ENCODE results near the gene SSNA1. TPM values are rescaled to one million over a fixed set of nuclear protein-coding genes. Genes with fewer than 3 reads are reported as not detected.

Gene SSNA1
- total RNA-seq, 2 donors from 2014 or later, result 67.1 to 72.0 TPM

DNA sequence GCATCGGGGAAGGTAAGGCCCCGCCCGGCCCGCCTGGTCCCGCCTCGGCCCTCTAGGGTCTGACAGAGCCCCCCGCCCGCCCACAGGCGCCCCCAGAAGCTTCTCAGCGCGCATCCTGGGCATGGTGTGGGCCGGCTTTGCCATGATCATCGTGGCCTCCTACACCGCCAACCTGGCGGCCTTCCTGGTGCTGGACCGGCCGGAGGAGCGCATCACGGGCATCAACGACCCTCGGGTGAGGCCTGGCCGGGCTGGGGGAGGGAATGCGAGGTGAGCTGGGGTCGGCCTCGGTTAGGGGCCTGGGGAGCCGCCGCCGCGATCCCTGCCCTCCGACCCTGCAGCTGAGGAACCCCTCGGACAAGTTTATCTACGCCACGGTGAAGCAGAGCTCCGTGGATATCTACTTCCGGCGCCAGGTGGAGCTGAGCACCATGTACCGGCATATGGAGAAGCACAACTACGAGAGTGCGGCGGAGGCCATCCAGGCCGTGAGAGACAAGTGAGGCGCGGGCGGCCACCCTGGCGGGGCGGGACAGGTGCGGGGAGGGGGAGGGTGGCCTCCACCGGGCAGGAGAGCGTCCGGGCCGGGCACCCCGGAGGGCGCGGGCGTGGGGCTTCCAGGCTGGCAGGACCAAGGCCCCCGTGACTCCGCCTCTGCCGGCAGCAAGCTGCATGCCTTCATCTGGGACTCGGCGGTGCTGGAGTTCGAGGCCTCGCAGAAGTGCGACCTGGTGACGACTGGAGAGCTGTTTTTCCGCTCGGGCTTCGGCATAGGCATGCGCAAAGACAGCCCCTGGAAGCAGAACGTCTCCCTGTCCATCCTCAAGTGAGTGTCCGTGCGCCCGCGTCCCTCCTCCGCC lies 25.7 kb upstream of the SSNA1 start:
- Histone ChIP-seq H3K36me3 (no peaks in the 10 kb centered on the region), H3K9me3 (no peaks in the 10 kb centered on the region), H3K4me3 (peak overlapping the region; percentile 21 to 38), H3K27ac (no peak overlapping the region), H3K27me3 (peaks cover 44 to 82% of the 10 kb centered on the region in 2 donors), H3K4me1 (peaks cover 0 to 39% of the 10 kb centered on the region in 2 donors)
- DNase-seq (ENCODE audit: low spot score), result no peak
- TF ChIP-seq, protein P1, sequence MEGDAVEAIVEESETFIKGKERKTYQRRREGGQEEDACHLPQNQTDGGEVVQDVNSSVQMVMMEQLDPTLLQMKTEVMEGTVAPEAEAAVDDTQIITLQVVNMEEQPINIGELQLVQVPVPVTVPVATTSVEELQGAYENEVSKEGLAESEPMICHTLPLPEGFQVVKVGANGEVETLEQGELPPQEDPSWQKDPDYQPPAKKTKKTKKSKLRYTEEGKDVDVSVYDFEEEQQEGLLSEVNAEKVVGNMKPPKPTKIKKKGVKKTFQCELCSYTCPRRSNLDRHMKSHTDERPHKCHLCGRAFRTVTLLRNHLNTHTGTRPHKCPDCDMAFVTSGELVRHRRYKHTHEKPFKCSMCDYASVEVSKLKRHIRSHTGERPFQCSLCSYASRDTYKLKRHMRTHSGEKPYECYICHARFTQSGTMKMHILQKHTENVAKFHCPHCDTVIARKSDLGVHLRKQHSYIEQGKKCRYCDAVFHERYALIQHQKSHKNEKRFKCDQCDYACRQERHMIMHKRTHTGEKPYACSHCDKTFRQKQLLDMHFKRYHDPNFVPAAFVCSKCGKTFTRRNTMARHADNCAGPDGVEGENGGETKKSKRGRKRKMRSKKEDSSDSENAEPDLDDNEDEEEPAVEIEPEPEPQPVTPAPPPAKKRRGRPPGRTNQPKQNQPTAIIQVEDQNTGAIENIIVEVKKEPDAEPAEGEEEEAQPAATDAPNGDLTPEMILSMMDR (IDR thresholded peaks at IDR 0.05), result peak in 1 of 2 donors; percentile 19

DNA sequence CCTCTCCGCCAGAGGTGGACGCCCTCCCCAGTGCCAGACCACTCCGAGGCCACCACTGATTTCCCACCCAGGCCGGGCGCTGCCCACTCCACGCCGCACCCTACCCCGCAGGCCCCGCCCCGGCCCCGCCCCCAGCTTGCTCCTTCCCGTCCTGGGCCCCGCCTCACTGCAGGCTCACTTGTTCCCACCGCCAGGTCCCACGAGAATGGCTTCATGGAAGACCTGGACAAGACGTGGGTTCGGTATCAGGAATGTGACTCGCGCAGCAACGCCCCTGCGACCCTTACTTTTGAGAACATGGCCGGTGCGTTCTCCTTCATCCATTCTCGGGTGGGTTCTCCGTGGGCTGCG lies 25.1 kb upstream of the SSNA1 start:
- Histone ChIP-seq H3K36me3 (no peaks in the 10 kb centered on the region), H3K9me3 (no peaks in the 10 kb centered on the region), H3K27me3 (peaks cover 50 to 88% of the 10 kb centered on the region in 2 donors), H3K4me1 (peaks cover 0 to 45% of the 10 kb centered on the region in 2 donors), H3K4me3 (peak overlapping the region; percentile 21 to 38), H3K27ac (no peak overlapping the region)
- TF ChIP-seq, protein P1 (IDR thresholded peaks at IDR 0.05), result no peak
- DNase-seq (ENCODE audit: low spot score), result no peak

DNA sequence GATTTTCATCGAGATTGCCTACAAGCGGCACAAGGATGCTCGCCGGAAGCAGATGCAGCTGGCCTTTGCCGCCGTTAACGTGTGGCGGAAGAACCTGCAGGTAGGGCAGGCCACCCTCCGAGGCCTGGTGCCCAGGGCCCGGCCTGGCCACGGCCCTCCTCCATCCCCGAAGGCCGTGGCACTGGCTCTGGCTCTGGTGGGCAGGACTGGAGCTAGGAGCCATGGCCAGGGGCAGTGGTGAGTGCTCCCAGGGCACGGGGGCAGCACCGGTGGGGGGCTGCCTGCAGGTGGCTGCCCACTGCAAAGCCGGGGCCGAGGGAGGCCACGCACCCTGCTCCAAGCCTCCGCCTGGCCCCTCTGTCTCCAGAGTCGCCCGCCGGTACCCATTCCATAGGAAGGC lies 24.7 kb upstream of the SSNA1 start:
- H3K27ac ChIP-seq, result no peak overlapping the region
- no peaks in the 10 kb centered on the region for H3K9me3 ChIP-seq
- TF ChIP-seq, protein P1 (IDR thresholded peaks at IDR 0.05), result no peak
- no peaks in the 10 kb centered on the region for H3K36me3 ChIP-seq
- peaks cover 0 to 50% of the 10 kb centered on the region in 2 donors for H3K4me1 ChIP-seq
- peaks cover 50 to 89% of the 10 kb centered on the region in 2 donors for H3K27me3 ChIP-seq
- no peak for DNase-seq (ENCODE audit: low spot score)
- no peak overlapping the region for H3K4me3 ChIP-seq

DNA sequence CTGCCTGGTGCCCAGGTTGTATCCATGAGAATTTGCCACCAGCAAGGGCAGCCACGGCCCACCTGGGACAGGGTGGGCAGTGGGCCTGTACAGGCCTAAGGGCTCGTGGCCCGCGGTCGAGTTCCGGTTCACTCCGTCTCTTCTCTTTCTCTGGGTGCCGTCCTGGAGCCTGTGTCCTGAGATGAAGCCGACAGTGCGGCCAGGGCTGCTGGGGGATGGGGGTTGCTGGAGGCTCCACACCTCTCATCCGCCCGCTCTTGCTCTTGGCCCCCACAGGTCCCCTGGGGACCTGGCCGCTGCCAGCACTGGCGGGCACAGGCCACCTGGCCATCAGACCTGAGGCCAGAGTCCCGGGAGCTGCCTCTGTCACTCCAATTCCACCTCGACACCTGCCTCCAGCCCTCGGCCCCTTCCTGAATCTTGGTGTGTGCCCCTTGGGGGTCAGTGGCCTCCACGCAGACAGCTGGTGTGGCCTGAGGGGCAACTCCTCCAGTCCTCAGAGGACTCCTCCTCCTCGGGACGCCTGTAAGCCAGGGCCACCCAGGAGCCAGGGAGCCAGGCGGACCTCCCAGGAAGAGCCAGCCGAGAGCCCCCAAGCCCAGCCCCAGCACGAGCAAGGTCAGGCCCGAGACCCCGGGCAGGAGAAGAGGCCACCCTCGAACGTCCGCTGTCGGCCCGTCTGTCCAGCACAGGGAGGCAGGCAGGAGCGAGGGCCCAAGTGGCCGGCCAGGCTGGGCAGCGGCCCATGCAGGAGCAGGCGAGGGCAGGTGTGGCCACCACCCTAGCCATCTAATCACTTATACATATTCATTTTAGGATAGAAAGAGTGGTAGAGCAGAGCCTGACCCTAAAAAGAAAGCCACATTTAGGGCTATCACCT lies 23.9 kb upstream of the SSNA1 start:
- Histone ChIP-seq H3K27me3 (peaks cover 49 to 89% of the 10 kb centered on the region in 2 donors), H3K4me3 (no peak overlapping the region), H3K9me3 (no peaks in the 10 kb centered on the region), H3K36me3 (no peaks in the 10 kb centered on the region), H3K4me1 (peaks cover 0 to 58% of the 10 kb centered on the region in 2 donors), H3K27ac (no peak overlapping the region)
- no peak for DNase-seq (ENCODE audit: low spot score)
- TF ChIP-seq, protein P1 (IDR thresholded peaks at IDR 0.05), result no peak

DNA sequence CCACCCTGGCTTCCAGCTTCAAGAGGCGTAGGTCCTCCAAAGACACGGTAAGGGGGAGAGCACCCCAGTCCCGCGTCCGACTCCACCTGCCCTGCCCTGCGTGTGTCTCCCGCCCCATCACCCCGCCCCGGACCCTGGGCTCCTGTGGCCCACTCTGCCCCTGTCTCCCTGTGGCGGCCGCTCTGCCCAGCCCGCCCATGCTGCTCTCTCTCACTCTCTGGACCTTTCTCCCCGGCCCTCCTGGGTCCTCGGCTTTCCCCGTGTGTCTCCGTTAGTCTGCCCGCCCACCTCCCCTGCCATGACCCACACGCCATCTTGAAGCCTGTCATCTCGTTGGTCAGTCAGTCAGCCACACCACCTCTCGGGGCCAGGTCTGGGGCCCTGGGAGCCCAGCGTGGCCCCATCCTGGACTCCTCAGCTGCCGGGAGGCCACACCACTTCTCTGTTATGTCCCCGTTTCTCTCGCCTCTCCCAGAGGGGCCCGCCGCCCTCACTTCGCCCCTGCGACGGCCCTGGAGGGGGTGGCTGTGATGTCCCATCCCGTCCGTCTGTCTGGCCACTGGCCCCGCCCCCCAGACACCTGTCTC lies 23.1 kb upstream of the SSNA1 start:
- no peak overlapping the region for H3K27ac ChIP-seq
- no peak overlapping the region for H3K4me3 ChIP-seq
- no peak for DNase-seq (ENCODE audit: low spot score)
- H3K27me3 ChIP-seq, result peaks cover 45 to 82% of the 10 kb centered on the region in 2 donors
- TF ChIP-seq, protein P1 (IDR thresholded peaks at IDR 0.05), result no peak
- H3K4me1 ChIP-seq, result peaks cover 0 to 61% of the 10 kb centered on the region in 2 donors
- H3K9me3 ChIP-seq, result no peaks in the 10 kb centered on the region
- no peaks in the 10 kb centered on the region for H3K36me3 ChIP-seq
